ENCODE data around the gene EDAR.

EDAR gene

GRCh38 chr2:108923736-108924579 is 65.1 kb downstream of the EDAR start:
- no peak for DNase-seq (ENCODE audit: low read depth in 3 of 3)

- DNase-seq (ENCODE audit: low read depth in 3 of 3): no peak
These were observed 65.9 kb downstream of the EDAR start for GRCh38 chr2:108923019-108923700.

- no peak for DNase-seq (ENCODE audit: low read depth in 3 of 3)
These were observed 66.7 kb downstream of the EDAR start for GRCh38 chr2:108922141-108922915.

GRCh38 chr2:108921096-108922030 is 67.7 kb downstream of the EDAR start:
- DNase-seq (ENCODE audit: low read depth in 3 of 3): no peak

- DNase-seq (ENCODE audit: low read depth in 3 of 3): no peak
These were observed 68.3 kb downstream of the EDAR start for GRCh38 chr2:108920686-108921085.

- no peak for DNase-seq (ENCODE audit: low read depth in 3 of 3)
These were observed 69.2 kb downstream of the EDAR start for GRCh38 chr2:108919571-108920373.

GRCh38 chr2:108918941-108919341 is 70.1 kb downstream of the EDAR start:
- no peak for DNase-seq (ENCODE audit: low read depth in 3 of 3)

- no peak for DNase-seq (ENCODE audit: low read depth in 3 of 3)
These were observed 70.7 kb downstream of the EDAR start for GRCh38 chr2:108918156-108918874.

GRCh38 chr2:108917526-108917925 is 71.5 kb downstream of the EDAR start:
- no peak for DNase-seq (ENCODE audit: low read depth in 3 of 3)

GRCh38 chr2:108916796-108917421 is 72.1 kb downstream of the EDAR start:
- DNase-seq (ENCODE audit: low read depth in 3 of 3): no peak

GRCh38 chr2:108916122-108916795 is 72.8 kb downstream of the EDAR start:
- no peak for DNase-seq (ENCODE audit: low read depth in 3 of 3)

- DNase-seq (ENCODE audit: low read depth in 3 of 3): no peak
These were observed 76.5 kb downstream of the EDAR start for GRCh38 chr2:108912629-108912902.

- no peak for DNase-seq (ENCODE audit: low read depth in 3 of 3)
These were observed 77.0 kb downstream of the EDAR start for GRCh38 chr2:108911807-108912628.

- DNase-seq (ENCODE audit: low read depth in 3 of 3): no peak
These were observed 77.6 kb downstream of the EDAR start for GRCh38 chr2:108911401-108911800.

- no peak for DNase-seq (ENCODE audit: low read depth in 3 of 3)
These were observed 78.3 kb downstream of the EDAR start for GRCh38 chr2:108910541-108911396.

GRCh38 chr2:108910011-108910431 is 79.0 kb downstream of the EDAR start:
- no peak for DNase-seq (ENCODE audit: low read depth in 3 of 3)

GRCh38 chr2:108909275-108909823 is 79.7 kb downstream of the EDAR start:
- DNase-seq (ENCODE audit: low read depth in 3 of 3): no peak

Data from stimulated activated CD4-positive, alpha-beta T cell treated with anti-CD3 and anti-CD28 coated beads, TNF-alpha, amount 100 ng/mL, for 48 hours (primary cell).